Posterior cingulate gyrus (tissue), 11 donors: ENCODE measurements around the gene ESCO1.
A peak's percentile ranks its signal among the peaks of the same experiment; 100 is the strongest.
"Not testable (repeated sequence)": the region's sequence is repeated elsewhere in the genome, so short reads cannot be mapped to it uniquely, and the experiment has no call there.

Source experiments
- DNase-seq, 10 donors: peaks; one replicate each; pipeline versions ENCODE4 v3.0.0 to v3.0.0-alpha.2; 2020 to 2021; ENCODE audit warnings: mixed read lengths in 3 of 10
- intact Hi-C: fragments of 100-400 bp; cut with DNase I; formaldehyde crosslinking; loops from one replicate; pipeline ENCODE4 v1.15.1; 2023

The ESCO1 gene, protein sequence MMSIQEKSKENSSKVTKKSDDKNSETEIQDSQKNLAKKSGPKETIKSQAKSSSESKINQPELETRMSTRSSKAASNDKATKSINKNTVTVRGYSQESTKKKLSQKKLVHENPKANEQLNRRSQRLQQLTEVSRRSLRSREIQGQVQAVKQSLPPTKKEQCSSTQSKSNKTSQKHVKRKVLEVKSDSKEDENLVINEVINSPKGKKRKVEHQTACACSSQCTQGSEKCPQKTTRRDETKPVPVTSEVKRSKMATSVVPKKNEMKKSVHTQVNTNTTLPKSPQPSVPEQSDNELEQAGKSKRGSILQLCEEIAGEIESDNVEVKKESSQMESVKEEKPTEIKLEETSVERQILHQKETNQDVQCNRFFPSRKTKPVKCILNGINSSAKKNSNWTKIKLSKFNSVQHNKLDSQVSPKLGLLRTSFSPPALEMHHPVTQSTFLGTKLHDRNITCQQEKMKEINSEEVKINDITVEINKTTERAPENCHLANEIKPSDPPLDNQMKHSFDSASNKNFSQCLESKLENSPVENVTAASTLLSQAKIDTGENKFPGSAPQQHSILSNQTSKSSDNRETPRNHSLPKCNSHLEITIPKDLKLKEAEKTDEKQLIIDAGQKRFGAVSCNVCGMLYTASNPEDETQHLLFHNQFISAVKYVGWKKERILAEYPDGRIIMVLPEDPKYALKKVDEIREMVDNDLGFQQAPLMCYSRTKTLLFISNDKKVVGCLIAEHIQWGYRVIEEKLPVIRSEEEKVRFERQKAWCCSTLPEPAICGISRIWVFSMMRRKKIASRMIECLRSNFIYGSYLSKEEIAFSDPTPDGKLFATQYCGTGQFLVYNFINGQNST

DNA sequence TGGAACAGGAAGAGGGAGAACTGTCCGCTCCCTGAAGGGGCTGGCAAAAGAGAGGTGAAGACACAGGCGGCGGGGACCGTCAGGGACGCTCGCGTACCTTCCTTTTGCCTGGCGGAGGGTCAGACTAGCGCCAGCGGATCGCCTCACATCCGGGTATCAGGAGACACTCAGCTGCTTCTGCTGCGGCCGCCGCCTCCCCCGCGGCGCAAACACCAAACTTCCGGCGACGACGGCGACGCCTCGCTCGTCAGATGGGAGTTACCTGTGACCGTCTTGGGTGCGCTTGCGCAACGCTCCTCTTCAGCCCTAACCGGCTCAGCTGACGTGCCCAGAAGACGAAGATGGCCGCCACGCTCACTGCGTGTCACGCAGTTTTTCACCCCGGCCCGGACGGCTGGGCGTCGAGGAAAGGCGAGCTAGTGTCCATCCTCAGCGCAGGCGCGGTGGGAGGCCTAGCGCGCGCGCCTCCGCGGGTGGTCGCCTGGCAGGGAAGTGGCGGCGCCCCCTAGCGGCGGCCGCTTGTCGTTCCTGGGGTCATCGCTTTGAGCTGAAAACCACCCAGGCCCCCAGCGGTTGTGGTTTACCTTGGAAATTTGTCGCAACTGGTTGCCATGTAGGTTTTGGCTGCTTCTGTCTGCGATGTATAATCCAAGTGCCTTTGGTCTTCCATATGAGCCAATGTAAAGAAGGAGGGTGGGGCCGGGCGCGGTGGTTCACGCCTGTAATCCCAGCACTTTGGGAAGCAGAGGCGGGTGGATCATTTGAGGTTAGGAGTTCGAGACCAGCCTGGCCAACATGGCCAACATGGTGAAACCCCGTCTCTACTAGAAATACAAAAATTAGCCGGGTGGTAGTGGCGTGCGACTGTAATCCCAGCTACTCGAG, at the start of gene ESCO1:
Gene ESCO1 (minus strand): TSS at position 179 of the 885 bp plus-strand sequence. CDS start 25,861 bp downstream, outside the sequence.
- DNase-seq: peak; percentile 83 to 99 (median 89)
- intact Hi-C loops: loop anchor here (2.0 kb wide), 1 partner anchor 140 kb away; the partner anchor contains the start of gene MIB1

DNA sequence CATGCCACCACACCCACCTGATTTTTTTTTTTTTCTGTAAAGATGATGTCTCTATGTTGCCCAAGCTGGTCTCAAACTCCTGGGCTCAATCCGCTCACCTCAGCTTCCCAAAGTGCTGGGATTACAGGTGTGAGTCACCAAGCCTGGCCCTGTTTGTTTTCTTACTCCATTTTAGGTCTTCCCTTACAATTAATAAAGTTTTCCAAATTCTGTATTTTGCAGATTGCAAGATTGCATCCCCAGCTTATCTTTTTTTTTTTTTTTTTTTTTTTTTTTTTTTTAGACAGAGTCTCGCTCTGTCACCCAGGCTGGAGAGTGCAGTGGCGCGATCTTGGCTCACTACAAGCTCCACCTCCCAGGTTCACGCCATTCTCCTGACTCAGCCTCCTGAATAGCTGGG, 39.9 kb upstream of the ESCO1 start:
- intact Hi-C loops, DNase-seq: not testable (repeated sequence)

DNA sequence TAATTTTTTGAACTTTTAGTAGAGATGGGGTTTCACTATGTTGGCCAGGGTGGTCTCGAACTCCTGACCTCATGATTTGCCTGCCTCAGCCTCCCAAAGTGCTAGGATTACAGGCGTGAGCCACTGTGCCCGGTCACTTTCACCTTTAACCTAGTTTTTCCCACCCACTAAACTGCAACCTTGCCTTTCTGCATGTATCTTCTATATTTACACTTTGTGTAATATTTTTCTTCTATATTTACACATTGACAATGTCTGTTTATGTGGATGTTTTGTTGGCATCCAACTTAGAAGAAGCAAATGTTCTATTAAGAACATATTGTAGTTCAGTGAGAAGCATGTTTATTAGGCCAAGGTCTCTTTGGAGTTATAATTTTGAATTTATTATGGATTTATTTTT, 38.3 kb upstream of the ESCO1 start:
- no peak for DNase-seq
- intact Hi-C loops: no loop called here

DNA sequence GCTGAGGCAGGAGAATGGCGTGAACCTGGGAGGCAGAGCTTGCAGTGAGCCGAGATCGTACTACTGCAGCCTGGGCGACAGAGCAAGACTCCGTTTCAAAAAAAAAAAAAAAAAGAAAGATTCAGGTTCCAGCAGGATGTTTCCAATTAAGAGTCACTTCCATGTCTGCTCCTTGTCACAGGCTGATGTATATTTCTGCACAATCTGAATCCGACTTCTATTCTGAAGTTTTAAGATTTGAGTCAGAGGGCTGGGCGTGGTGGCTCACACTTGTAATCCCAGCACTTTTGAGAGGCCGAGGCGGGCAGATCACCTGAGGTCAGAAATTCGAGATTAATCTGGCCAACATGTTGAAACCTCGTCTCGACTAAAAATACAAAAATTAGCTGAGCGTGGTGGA, 36.3 kb upstream of the ESCO1 start:
- DNase-seq: no peak
- intact Hi-C loops: no loop called here

DNA sequence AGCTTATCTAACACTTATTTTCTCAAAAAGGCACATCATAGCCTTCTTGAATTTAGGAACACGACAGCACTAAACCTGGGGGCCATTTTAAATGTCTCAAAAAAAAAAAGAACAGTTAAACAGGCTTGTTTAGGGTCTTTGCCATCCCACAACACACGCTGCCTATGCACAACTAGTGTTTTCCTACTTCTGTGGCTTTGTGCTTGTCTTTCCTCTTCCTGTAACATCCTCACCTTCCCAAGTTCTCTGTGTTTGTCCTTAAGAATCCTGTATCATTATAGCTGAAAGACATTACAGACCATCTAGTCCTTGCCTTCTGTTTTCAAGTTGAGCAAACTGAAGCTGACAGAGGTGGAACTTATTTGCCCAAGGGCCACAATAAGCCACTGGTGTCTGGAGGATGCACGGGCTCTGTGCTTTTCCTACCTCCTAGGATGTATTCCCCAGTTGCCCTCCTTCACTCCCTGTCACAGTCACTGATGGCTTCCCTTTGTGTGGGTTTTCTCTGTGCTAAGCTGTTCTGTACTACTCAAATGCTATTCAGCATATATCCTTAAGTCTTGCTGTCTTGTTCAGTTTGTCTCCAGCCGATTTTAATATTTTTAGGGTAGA, 34.2 kb upstream of the ESCO1 start:
- DNase-seq: no peak
- intact Hi-C loops: loop anchor here (5.0 kb wide), 1 partner anchor 108 kb away; the partner anchor contains the start of gene MIB1

DNA sequence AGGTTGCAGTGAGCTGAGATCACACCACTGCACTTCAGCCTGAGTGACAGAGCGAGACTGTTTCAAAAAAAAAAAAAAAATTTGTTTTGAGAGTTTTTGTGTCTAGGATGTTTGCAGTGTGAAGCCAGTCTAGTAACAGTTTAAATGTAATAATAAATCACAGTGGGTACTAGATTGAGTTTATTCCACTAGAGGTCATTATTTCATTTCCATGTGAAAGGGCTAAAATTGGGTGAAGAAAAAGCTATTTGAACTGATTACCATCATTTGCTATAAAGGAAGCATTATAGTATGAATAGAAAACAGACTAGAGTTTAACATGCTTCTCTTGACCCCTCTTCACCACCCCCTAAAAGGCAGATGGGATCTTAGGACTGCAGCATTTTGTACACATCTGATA, 31.9 kb upstream of the ESCO1 start:
- intact Hi-C loops: loop anchor here (5.0 kb wide), 1 partner anchor 110 kb away; the partner anchor contains the start of gene MIB1
- DNase-seq: no peak

DNA sequence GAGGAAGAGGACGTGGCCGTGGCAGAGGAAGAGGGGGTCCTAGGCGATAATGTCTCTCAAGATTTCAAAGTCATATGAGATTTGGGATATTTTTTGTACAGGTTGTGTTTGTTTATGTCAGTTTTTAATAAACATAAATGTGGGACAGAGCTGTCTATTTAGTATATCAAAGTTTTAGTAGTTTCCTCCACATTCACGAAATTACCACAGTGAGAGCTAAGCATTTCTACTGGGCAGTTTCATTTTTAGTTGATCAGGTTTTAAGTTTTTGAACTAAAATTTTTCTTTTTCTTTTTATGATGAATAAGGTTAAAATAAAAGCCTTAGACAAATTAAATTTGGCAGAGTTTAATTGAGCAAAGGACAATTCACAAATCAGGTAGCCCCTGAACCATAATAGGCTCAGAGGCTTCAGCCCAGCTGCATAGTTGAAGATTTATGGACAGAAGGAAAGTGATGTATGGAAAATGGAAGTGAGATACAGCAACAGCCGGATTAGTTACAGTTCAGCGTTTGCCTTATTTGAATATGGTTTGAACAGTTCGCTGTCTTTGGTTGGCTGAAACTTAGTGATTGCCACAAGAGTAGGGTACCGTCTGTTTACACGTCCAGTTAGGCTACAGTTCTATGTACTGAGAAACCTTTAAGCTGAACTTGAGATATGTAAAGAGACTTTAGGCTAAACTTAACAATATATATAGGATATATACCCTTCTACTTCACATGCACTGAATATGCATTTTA, 28.8 kb upstream of the ESCO1 start:
- intact Hi-C loops: no loop called here
- DNase-seq: no peak

DNA sequence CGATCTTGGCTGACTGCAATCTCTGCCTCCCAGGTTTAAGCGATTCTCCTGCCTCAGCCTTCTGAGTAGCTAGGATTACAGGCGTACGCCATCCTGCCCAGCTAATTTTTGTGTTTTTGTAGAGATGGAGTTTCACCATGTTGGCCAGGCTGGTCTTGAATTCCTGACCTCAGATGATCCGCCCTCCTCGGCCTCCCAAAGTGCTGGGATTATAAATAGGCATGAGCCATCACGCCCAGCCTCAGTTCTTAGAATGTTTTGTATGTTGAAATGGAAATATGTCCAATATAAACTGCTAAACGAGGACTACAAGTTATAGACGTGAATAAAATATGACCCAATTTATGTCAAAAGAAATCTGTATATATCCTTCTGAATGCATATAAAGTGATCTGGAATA, 21.1 kb upstream of the ESCO1 start:
- DNase-seq, intact Hi-C loops: not testable (repeated sequence)

DNA sequence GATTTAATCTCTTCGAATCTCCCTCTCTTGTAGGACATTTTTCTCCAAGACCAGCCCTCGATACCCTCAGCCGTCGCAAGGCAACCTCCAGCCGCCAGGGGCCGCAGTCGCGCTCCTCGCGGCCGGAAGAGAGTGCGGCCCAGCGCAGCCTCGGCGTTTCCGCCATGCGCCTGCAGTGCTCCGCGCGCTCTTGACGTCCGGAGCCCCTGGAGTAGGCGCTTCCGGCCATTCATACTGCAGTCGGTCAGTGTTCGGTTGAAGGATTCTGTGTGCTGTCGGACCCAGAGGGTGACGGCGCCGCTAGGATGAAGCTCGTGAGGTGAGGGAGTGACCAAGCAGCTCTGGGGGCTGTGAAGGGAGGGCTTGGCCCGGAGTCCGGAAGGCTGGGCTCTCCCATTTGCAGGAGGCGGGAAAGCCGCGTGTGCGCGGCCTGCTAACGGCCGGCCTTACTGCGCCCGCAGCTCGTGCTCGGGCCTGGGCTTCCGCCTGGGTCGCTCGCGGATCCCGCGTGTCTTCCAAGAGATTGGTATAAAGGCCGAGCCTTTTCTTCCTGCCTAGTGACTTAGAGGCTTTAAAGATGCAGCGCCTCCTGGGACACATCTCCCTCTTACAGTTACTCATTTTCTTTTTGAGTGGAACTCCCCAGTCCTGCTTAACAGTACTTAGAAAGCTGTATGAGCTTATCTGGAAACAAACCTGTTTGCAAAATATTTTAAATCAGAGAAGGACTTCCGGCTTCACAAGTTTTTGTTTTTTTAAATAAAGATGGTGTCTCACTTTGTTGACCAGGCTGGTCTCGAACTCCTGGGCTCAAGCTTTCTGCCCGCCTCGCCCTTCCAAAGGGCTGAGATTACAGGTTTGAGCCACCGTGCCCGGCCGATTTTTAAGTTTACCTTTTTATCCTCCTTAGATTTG, 11.9 kb upstream of the ESCO1 start, which contains the start of gene SNRPD1:
Gene SNRPD1 (plus strand): TSS at position 190 of the 915 bp plus-strand sequence. CDS start 116 bp downstream, at position 306.
- DNase-seq: peak; percentile 75 to 97 (median 84)
- intact Hi-C loops: loop anchor here (2.0 to 10.0 kb wide), 3 partner anchors 14 to 222 kb away; partner anchors contain the start of gene ABHD3

DNA sequence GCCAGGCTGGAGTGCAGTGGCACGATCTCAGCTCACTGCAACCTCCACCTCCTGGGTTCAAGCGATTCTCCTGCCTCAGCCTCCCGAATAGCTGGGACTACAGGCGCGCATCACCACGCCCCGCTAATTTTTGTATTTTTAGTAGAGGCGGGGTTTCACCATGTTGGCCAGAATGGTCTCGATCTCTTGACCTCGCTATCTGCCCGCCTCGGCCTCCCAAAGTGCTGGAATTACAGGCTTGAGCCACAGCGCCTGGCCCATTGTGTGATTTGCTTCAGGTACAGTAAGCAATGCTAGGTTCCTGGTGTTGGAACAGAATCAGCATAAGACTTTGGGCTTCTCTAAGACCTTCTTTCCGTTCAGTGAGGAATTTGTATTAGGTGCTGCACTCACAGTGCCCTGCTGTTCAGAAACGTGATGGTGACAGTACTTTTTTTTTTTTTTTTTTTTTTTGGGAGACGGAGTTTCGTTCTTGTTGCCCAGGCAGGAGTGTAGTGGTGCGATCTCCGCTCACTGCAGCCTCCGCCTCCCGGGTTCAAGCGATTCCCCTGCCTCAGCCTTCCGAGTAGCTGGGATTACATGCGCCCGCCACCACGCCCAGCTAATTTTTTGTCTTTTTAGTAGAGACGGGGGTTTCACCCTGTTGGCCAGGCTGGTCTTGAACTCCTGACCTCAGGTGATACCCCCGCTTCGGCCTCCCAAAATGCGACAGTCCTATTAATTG, 11.1 kb upstream of the ESCO1 start:
- intact Hi-C loops: loop anchor here (2.0 to 10.0 kb wide), 3 partner anchors 13 to 223 kb away; partner anchors contain the start of gene ABHD3
- DNase-seq: not testable (repeated sequence)

DNA sequence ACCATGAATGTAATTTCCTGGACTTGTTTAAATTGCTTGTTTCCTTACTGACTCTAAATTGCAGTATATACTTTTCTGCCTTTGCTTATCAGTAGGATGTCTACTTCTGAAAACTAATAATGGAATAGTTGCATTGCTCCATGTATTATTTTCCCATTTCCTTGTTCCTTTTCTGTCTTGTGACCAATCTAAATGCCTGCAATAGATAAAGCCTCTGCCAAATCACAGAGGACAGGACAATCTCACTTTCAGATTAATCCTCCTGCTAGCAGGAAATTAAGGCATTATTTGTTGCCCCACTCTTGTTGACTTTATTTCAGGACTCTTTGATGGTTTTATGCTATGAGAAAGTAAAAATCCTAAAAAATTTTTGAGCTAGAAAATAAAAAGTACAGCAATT, 4.7 kb upstream of the ESCO1 start:
- intact Hi-C loops: no loop called here
- DNase-seq: no peak

DNA sequence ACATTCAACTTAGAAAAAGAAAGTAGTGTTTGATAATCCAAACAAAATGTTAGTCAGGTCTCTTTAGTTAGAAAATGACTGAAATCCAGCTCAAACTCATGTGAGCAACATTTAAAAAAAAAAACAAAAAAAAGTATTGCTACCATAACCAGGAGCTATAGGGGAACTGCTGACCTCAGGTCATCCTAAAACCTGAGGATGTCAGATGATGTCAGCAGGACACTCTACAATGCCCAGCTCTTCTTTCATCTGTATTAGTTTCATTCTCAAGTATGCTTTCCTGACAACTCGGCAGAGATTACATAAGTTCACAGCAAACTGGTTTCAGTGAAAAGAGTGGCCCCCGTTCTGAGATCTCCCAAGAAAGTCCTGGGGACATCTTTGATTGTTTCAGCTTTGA, 4.2 kb upstream of the ESCO1 start:
- DNase-seq: no peak
- intact Hi-C loops: no loop called here

DNA sequence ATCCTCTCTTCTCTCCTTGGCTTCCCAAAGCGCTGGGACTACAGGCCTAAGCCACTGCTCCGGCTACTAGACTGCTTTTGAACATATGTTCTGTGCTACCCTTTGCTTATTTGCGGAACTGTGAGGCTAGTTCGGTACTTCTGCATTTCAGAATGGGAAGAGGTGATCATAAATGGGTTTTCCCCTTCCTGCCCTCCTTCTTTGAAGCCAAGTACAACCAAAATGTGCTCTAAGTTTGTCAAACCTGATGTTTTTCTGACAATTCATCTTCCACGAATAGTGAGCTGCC, 1.7 kb upstream of the ESCO1 start:
- intact Hi-C loops: no loop called here
- DNase-seq: no peak

DNA sequence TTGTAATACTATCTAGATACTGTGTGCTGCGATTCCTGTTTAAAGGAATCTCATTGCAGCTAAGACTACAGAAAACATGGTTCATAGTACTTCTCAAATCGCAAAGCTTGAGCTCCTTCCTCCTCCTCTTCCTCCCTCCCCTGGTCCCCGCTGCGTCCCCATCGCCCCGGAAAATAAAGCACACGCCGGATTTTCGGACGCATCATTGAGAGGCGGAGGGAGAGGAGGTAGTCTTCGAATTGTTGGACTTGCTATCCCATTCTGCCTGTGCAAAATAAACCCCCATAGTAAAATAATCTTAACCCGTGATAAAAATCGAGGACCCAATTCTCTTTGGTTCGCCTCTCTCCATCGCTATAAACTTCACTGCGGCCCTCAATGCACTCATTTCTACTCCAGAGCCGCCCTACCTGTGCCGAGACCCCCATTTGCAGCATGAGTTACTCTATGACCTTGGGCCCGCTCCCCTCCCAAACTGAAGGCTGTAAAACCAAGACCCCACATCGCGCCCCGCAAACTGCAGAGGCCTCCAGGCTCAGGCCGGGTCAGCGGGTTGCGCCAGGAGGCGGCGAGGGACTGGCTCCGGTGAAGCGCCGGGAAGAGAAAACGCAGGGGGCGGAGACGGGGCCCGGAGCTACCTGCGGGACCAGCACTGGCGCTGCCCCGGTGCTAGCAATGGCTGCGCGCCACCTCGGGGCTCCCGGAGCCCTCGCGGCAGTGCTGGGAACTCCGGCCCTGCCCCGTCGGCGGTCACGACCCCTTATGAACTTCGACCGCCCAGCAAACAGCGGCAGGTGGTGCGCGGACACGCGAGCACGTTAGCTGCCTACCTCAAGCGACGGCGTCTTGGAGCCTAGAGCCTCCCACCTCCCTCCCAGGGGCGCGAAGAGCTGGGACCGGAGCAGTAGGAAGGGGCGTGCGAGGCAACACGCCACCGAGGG, 649 bp downstream of the ESCO1 start:
- DNase-seq: peak in 5 of 10 donors; percentile 27 to 85 (median 41)
- intact Hi-C loops: loop anchor here (2.0 kb wide), 2 partner anchors 13 to 141 kb away; partner anchors contain the start of genes MIB1 and SNRPD1

DNA sequence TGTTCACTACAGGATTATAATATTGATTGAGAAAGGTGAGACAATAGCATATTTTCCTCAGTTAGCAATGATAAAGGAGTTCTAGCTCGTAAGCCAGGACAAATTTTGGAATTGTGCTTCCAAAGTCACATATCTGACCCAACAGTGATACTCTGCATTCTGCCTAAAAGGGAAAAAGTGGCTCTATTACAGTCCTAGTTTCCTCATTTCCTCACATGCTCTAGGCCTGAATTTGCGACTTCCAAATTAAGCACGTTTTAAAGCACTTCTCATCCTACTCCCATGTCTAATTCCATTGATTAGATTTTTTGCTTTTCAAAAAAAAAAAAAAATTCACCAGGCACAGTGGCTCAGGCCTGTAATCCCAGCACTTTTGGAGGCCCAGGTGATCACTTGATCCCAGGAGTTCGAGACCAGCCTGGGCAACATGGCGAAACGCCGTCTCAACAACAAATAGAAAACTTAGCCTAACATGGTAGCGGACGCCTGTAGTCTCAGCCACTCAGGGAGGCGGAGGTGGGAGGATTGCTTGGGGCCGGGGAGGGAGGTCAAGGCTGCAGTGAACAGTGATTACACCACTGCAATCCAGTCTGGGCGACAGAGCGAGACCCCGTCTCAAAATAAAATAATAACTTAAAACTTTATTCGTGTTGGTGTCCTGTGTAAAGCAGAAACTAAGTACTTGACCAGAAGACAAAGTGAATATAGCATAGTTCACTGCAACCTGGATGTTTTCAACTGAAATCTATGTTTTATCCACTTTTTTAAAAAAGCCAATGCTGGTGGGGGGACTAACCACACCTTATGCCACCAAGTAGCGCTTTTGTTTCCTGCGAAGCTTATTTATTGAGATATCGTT, 1.5 kb downstream of the ESCO1 start:
- intact Hi-C loops: loop anchor here (2.0 kb wide), 1 partner anchor 14 kb away; the partner anchor contains the start of gene SNRPD1
- DNase-seq: no peak
